Measurements from ENCODE around the gene EDARADD.

DNA sequence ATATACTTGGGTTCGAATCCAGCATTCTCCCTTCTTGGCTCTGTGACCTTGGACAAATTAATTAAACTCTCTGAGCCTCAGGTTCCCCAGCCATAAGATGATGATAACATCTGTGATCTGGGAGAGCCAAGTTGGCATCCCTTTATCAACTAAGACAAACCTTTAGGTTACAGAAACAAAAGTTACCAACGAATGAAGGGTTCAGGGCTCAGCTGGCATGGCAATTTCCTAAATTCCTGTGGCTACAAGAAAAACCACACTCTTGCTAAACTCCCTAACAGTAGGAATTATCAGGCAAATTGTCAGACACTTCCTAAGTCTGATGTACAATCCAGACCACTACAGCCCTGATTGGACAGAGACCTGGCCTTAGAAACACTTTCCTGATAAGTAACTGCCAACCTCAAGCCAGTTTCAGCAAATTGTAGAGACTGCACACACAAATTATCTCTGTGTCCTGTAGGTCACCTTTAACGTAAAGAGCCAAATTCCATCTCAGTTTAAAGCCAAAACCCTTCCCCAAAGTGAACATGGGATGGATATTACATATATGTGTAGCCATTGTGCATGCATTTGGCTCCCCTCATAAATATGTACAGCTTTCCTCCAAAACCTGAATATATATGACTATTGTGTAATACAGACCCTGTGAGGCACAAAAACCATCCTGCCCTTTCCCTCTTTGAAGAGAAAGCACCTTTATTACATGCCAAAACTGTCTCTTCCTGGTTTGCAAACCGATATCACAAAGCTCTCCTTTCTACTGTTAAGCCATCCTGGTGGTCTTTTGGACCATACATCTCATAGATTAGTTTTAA lies 39.5 kb upstream of the EDARADD start:
- TF ChIP-seq, protein P1, sequence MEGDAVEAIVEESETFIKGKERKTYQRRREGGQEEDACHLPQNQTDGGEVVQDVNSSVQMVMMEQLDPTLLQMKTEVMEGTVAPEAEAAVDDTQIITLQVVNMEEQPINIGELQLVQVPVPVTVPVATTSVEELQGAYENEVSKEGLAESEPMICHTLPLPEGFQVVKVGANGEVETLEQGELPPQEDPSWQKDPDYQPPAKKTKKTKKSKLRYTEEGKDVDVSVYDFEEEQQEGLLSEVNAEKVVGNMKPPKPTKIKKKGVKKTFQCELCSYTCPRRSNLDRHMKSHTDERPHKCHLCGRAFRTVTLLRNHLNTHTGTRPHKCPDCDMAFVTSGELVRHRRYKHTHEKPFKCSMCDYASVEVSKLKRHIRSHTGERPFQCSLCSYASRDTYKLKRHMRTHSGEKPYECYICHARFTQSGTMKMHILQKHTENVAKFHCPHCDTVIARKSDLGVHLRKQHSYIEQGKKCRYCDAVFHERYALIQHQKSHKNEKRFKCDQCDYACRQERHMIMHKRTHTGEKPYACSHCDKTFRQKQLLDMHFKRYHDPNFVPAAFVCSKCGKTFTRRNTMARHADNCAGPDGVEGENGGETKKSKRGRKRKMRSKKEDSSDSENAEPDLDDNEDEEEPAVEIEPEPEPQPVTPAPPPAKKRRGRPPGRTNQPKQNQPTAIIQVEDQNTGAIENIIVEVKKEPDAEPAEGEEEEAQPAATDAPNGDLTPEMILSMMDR (conservative IDR thresholded peaks at IDR 0.05): no peak
- TF ChIP-seq ZFX (IDR thresholded peaks at IDR 0.05): no peak
